Effector CD8-positive, alpha-beta T cell (primary cell): ENCODE measurements around the gene SHANK2.

Source experiments
- DNase-seq: peaks from one replicate; lab custom pipeline; 2025; lab: John Stamatoyannopoulos, UW

SHANK2 gene

DNA sequence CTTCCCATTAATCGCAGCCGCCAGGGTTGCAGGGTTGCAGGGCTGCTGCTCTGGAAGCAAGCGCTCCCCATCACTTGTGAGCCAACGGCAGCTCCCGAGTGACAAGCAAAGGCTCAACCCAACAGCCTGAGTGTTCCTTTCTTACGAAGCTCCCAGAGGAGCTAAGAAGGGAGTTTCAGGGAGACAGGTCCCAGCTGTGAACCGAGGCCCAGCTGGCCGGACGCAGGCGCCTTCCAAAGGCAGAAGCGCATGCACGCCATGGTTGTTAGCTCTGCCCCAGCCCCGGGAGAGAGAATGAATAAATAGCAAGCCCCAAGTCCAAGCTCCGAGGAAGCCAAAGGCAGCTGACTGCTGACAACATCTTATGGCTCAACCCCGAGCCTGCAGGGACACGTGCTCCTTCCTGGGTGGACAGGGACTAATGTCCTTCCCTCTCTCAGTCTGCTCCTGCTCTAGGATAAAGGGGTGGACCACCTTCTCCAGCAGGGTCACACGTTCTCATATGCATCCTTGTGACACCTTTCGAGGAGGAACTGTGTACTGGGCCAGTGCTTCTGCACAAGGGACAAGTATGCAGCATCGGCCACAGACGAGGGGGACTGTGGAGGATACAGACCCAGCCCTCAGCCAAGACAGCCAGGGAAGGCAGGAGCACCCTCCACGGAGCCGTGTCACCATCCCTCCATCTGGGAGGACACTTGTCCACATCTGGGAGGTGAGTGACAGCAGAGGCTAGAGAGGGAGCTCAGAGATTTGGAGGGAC, 29.9 kb downstream of the SHANK2 start:
- DNase-seq = no peak

DNA sequence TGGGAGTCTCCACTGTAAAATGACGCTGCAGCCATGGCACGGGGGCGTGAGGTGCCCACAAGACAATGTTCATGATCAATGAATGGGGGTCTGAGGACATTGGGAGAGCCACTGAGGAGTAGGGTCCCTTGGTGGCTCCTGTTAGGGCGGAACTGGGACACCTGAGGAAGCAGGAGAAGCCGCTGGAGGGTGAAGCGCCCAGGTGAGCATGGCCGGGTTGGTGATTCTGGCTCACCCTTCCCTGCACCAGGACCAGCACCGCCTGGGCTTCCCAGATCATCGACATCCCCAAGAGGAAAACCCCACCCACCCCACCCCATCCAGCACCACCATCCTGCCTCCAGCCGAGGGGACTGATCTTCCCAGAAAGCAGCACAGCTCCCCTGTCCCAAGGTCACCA, 30.6 kb downstream of the SHANK2 start:
- DNase-seq = no peak

DNA sequence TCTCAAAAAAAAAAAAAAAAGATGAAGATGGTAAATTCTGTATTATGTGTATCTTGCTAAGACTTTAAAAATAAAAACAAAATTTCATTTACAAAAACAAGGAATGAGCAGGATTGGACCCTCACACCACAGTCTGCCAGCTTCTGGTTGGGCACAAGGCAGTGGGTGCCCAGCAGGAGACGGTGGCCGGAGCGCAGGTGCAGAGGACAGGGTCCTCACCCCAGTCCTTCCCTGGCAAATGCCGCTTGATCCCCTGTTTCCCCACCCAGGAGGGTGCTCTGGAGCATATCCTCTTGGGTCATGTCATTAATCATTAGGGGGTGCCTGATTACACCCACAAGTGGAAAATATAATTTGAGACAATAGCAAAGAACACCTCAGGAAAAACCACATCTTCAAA, 31.2 kb downstream of the SHANK2 start:
- no peak for DNase-seq

DNA sequence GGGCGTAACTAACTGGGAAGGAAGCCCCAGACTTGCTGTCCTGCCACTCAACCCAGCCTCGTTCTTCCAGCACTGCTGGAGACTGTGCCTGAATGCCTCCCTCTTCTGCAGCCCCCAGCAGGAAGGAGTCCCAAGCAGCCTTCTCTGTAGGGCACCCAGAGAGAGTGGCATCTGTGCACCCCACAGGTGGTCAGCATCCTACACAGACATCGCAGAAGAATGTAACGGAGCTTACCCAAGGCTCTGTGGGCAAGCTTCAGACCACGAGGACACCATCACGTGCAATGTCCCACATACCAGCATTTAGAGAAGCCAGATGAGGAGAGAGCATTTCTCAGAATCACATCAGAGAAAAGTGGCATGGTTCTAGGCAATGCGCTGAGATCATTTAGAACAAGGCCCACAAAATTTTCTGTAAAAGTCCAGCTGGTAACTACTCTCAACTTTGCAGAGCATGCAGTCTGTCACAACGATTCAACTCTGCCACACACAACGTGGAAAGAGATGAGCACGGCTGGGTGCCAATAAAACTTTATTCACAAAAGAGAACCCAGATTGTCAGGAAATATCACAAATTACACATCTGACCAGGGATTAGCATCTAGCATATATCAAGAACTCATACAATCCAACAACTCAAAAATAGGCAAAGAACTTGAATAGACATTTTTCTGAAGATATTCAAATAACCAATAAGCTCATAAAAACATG, 33.4 kb downstream of the SHANK2 start:
- no peak for DNase-seq

DNA sequence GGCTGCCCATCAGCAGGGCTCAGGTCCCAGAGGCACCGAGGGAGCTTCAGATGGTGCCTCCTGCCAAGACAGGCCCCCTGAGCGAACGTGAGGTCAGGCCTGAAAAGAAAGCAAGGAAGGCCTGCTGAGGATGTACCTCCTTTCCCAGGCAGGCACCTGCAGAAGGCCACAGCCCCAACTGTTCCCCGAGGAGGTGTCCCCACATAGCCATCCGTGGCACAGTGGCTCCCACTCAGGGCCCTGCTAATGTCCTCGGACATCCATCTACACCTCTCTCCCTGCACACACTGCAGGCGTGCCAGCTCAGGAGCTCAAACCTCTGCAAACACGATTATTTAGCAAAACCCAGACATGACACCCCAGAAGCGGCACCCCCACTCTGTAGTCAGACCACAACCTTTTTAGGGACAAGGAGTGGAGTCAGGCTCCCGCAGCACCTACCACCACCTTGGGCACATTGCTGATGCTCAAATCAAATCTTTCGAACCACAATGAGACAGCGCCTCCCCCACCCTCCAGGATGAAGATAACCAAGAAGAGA, 36.9 kb downstream of the SHANK2 start:
- DNase-seq = no peak

DNA sequence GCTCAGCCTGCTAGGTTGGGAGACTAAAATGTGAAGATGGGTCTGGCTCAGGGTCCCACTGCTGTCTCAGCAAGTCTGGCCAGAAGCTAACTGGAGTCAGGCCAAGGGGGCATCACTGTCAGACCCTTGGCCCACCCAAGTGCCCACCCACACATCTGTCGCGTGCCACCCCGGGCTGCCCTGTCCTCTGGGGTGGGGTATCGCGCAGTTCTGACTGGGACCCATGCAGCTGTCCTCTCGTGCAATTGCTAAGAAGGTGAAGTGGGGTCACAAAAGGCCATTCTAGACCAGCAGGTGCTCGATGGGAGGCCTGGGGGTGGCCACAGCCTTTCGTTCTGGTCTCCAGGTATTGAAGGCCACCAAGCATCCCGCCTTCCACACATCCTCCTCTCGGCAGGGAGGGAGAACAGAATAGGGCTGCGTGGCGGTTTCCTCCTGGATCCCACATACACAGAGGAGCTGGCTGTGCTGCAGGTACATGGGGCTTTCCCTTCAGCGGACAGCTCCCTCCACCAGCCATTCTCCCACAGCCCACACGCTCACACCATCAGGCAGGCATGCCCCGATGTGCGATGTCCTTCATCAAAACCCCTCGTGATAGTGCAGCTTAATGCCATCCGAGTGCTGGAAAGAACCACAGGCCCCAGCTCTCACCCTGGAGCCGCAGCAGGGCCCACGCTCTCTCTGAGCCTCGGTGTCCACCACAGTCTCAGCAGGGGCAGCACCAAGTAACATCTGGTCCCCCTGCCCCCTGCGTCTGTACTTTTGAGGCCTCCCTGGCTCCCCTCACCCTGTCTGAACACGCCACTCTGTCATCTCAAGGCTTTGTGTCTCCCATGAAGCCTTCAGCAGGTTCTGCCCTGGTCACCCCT, 37.6 kb downstream of the SHANK2 start:
- DNase-seq = no peak

DNA sequence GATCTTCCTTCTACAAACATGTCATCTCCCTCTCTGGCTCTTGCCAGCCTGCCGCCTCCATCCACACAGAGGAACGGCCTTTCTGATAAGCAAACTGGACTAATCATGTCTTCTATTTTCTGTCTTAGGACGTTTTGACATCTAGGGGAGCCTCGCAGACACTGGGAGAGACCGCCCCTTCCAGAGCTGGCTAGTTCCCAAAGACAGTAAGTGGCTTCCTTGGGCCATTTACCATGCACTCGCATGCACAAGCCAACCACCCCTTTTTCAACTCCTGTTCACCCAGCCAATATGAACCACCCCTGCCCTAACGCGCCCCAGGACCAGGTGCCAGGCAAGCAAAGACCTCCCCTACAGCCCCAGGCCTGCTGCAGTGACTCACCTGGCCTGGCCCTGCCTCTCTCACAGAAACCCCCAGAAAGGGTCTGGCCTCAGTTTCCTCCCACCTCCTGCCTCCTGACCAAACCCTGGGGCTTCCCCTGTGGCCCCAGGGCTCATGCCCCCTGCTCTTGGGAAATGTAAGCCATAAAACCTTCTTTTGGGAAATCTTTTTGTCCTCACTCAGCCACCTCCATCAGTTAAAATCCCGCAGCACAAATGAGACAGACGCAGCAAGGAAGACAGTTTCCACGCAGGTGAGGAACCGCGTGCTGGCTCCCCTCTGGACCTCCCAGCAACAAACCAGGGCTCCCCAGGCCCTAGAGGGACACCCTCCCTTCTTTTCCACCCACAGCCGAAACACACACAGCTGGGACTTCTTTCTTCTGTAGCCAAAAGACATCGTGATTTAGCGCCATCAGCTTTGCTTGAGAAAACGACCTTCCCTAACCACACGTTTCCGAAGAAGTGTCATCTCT, 38.5 kb downstream of the SHANK2 start:
- no peak for DNase-seq

DNA sequence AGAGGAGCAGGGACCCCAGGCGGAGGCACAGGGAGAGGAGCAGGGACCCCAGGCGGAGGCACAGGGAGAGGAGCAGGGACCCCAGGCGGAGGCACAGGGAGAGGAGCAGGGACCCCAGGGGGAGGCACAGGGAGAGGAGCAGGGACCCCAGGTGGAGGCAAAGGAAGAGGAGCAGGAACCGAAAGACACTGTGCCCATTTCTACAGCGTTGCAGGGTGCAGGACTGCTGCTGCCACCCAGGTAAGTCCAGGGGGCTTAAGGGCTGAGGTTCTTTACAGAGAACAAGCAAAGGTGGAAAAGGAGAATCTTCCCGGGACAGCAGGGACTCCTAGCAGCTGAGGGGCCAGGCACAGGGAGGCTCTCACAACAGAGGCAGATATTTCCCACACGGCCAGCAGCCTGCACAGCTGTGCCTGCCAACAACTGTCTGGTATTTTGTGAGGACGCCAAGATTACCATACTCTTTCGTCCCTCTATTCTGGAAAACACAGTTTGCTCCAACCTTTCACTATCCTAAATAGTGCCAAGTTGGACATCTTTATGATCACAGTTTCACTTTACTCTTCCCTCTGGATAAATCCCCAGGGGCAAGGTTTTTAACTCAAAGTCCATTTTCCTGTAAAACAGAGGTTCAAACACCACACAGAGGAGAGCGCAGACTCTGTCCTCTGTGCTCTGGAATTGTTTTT, 39.4 kb downstream of the SHANK2 start:
- no peak for DNase-seq

DNA sequence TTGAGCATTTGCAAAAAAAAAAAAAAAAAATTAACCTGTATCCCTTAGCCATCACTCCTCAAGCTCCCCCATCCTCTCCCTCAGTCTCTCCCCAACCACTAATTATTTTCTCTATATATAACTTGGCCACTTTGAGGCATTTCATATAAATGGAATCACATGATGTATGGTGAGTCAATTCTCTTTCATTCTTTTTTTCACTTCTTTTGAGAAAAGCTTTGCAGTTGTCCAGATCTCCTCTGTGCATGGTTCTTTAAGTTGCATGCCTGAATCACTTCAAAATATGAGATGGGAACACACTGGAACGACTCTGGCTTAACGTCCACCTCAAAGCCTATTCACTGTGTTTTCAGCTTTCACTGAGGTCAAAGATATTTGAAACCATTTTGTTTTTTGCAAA, 40.7 kb downstream of the SHANK2 start:
- DNase-seq = no peak

DNA sequence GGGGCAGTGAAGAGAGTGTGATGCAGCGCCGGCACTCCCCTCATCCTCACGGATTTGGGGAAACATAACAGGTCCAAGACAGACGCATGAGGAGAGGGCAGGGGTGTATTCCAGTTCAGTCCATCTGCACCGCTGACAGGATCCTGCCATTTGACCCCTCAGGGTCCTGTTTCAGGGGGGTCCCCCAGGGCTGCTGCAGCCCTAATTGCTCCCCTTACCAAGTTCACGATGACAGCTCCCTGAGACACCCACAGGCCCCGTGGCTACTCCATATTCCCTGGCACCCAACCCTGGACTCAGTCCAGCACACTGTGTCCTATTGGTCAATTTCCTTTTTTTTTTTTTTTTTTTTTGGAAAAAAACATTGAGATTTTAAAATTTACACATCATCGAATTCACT, 41.5 kb downstream of the SHANK2 start:
- DNase-seq = no peak

DNA sequence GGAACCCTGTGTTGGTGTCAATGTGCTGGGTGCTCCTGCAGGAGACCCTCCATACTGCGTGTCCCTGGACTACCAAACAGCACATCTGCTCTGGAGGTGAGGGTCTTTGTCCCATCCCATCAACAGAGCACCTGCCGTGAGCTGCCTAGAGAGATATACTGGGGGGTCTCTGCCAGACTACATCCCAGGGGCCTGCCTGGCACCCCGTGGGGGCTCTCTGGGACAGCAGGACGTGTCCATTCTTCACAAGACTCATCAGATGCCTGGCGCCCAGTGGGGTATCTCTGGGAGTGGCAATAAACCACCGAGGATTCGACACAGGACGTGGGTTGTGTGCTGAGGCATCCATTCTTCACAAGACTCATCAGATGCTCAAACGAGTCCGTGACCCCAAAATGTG, 42.7 kb downstream of the SHANK2 start:
- DNase-seq = no peak

DNA sequence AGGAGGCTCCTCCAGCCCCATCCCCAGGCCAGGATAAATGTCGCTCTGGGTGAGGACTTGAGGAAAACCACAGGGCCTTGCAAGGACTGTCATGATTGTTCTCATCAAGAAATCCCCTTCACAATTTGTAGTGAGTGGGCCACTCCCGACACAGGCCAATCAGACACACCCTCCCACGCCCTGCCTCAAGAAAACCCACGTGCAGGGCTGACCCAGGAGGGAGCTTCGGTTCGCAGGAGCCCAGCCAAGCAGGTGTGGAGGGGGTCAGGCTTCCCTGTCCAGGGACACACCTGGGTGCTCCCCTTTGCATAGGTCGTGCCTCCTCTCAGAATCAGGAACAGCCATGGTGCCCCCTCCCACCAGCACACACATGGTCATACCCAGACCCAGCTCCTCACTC, 43.2 kb downstream of the SHANK2 start:
- DNase-seq = no peak

DNA sequence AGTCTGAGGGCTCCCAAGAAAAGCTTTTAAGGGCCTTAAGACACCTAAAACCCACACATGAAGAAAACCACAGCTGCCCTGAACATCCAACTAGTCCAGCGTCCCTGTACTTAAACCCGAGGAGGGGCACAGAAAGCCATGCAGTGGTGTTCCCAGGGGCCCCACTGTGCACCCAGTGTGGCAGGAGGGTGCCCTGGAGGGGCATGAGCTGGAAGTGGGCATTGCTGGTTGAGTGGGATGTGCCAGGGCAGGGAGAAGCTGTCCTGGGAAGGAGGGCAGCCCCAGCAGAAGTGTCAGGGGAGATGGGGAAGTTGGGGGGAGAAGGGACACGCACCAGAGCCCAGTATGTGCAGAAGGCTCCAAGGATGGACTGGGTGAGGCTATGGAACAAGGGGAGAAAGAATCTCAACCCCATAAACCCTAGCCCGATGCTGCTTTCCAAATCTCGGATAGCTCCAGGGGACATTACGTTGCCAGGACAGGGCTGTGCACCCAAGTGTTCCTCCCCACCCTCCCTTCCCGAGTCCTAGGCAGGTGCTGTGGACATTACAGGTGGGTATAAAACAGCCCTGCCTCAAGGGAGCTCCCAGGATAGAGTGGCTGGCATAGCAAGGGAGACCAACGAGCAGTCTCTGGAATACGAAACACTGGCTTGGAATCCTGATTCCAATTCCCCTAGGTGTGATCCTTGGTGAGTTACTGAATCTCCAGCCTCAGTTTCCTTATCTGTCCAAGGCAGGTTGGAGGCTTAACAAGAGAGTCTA, 44.2 kb downstream of the SHANK2 start:
- no peak for DNase-seq

DNA sequence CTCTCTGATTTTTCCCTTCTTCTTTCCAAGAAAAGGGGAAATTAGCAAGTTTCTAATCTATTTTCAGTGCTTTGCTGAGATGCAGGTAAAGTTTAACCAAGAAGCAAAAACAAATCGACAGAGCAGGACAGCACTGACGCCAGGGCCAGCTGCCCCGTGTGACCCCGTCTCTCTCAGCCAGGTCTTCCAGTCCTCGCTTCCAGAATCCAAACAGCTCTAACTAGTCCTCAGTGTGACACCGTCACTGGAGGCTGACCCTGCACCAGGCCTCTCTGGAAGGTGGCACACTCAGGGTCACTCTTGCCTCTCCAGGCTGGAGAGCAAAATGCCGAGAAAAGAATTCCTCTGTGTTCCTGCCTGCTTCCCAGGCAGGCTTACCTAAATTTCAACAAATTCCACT, 44.8 kb downstream of the SHANK2 start:
- no peak for DNase-seq

DNA sequence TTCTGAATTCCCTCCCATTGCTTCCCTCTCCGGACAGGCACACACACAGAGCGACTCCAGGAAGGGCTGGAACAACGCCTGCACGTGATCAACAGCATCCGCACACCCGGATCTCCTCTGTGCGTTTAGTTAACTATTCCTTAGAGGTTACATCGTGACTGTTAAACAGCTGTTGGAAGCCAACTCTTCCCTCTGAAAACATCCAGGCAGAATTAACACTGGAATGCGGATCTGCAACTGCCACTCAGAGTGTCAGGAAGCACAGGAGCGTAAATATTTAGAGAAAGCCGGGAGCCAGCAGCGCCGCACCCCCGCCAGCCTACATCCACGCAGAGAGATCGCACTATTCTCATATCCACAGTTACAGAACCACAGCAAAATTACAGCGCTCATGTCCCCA, 46.2 kb downstream of the SHANK2 start:
- no peak for DNase-seq

DNA sequence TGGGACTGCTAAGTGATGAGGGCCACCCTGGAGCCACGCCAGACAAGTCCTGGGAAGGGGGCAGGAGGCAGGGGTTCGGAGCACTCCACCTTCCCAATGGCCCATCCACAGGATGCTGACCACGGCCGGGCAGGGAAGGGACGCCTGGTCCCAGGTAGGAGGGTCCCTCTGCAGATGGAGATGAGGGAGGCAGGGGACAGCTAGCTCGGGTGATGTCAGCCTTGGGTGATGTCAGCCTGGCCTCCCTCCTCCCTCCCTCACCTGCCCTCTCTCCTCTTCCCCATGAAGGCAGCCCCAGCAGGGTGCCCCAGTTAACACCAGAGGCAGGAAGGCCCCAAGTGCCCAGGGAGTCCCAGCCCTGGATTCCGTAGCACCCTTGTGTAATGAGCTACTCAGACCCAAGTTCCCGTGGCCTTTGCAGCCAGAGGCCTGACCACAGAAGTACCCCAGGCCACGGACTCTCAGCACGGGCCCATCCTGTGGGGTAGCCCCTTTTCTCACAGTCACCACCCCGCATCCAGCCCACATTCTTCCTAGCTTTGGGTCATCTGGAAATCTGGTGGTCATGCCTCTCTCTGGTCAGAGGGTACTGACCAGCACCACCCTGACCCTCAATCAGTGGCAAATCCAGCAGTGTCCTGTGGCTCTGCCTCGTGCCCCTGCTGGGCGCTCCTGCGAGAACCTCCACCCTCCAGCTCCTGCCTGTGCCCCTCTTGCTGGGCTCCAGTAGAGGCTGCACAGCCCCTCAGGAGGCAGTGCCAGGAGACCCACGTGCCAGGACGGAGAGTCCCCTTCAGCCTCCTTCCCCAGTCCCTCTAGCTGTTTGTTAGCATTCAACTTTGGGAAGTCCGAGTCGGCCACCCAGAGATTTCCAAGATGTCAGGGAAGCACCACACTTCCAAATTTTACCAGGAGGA, 47.4 kb downstream of the SHANK2 start:
- no peak for DNase-seq

DNA sequence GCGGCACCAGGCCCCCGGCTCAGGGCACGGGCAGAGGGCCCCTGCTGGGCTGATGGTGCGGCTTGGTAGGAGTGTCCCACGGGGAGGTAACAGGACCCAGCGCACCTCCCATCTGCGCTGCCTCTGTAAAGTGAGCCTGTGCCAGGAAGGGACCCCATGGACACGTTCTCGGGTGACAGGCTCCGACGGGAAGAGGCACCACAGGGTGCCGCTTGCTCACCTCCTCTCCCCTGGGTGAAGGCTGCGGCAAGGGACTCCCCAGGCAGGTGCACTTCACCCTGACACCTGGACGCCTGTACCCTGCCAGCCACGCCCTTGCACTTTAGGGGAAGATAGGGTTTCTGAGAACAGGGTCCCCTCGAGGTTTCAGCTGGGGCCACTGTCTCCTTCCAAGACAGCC, 48.1 kb downstream of the SHANK2 start:
- no peak for DNase-seq

DNA sequence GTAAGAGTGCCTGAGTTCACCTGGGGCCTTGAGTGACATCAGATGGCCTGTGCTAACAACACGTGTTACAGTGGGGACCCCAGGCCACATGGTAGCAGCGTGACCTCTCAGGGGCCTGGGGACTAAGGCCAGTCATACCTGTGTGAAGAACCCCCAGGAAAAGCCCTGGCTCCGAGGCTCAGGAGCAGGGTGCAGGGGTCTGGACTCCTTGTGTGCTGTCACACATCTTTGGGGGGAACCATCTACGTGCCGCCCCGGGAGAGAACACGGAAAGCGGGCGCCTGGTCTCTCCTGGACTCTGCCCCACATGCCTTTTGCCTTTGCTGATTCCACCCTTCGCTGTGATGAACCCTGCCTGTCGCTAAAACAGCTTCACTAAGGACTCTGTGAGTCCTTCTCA, 48.7 kb downstream of the SHANK2 start:
- DNase-seq = no peak

DNA sequence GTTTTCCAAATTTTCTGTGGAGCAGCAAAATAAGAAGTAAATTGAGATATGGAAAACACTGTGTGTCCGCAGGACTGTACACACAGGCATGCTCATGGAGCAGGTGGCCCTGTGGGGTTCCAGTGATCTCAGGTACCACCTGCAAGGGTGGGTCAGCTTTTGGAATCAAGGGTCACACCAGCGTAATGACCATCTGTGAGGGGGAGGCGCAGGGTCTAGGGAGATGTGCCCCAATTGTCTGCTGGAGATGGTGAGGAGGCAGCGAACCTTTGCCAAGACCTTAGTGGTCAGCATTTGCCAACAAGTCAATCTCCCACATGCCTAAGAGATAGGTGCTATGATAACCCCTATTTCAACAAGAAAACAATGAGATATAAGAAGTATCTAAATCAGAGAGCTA, 49.4 kb downstream of the SHANK2 start:
- no peak for DNase-seq
